ENCODE results near the gene DIPK1C. TPM values are rescaled to one million over a fixed set of nuclear protein-coding genes. Genes with fewer than 3 reads are reported as not detected.
A peak's percentile ranks its signal among the peaks of the same experiment; 100 is the strongest.

The DIPK1C gene
- total and polyA plus RNA-seq, 9 of the 15 experiments (the other 6 are each of a cell fraction or from before 2014, with no cell fraction given) = 0.04 to 0.32 (median 0.15) TPM; not detected in 2

DNA sequence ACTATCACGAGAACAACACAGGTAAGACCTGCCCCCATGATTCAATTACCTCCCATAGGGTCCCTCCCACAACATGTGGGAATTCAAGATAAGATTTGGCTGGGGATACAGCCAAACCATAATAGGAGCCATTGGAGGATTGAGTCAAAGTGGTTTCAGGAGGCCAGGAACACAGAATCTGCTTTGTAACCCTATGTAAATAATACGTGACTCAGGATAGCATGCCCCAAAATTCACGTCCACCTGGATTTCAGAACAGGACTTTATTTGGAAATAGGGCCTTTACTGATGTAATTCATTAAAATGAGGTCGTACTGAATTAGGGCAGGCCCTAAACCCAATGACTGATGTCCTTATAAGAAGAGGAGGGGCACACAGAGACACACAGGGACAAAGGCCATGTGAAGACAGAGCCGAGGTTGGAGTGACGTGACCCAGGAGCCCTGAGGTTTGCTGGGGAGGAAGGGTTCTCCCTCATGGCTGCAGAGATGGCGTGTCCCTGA is 23.1 kb upstream of the DIPK1C start (continued):
- TF ChIP-seq, protein P1, sequence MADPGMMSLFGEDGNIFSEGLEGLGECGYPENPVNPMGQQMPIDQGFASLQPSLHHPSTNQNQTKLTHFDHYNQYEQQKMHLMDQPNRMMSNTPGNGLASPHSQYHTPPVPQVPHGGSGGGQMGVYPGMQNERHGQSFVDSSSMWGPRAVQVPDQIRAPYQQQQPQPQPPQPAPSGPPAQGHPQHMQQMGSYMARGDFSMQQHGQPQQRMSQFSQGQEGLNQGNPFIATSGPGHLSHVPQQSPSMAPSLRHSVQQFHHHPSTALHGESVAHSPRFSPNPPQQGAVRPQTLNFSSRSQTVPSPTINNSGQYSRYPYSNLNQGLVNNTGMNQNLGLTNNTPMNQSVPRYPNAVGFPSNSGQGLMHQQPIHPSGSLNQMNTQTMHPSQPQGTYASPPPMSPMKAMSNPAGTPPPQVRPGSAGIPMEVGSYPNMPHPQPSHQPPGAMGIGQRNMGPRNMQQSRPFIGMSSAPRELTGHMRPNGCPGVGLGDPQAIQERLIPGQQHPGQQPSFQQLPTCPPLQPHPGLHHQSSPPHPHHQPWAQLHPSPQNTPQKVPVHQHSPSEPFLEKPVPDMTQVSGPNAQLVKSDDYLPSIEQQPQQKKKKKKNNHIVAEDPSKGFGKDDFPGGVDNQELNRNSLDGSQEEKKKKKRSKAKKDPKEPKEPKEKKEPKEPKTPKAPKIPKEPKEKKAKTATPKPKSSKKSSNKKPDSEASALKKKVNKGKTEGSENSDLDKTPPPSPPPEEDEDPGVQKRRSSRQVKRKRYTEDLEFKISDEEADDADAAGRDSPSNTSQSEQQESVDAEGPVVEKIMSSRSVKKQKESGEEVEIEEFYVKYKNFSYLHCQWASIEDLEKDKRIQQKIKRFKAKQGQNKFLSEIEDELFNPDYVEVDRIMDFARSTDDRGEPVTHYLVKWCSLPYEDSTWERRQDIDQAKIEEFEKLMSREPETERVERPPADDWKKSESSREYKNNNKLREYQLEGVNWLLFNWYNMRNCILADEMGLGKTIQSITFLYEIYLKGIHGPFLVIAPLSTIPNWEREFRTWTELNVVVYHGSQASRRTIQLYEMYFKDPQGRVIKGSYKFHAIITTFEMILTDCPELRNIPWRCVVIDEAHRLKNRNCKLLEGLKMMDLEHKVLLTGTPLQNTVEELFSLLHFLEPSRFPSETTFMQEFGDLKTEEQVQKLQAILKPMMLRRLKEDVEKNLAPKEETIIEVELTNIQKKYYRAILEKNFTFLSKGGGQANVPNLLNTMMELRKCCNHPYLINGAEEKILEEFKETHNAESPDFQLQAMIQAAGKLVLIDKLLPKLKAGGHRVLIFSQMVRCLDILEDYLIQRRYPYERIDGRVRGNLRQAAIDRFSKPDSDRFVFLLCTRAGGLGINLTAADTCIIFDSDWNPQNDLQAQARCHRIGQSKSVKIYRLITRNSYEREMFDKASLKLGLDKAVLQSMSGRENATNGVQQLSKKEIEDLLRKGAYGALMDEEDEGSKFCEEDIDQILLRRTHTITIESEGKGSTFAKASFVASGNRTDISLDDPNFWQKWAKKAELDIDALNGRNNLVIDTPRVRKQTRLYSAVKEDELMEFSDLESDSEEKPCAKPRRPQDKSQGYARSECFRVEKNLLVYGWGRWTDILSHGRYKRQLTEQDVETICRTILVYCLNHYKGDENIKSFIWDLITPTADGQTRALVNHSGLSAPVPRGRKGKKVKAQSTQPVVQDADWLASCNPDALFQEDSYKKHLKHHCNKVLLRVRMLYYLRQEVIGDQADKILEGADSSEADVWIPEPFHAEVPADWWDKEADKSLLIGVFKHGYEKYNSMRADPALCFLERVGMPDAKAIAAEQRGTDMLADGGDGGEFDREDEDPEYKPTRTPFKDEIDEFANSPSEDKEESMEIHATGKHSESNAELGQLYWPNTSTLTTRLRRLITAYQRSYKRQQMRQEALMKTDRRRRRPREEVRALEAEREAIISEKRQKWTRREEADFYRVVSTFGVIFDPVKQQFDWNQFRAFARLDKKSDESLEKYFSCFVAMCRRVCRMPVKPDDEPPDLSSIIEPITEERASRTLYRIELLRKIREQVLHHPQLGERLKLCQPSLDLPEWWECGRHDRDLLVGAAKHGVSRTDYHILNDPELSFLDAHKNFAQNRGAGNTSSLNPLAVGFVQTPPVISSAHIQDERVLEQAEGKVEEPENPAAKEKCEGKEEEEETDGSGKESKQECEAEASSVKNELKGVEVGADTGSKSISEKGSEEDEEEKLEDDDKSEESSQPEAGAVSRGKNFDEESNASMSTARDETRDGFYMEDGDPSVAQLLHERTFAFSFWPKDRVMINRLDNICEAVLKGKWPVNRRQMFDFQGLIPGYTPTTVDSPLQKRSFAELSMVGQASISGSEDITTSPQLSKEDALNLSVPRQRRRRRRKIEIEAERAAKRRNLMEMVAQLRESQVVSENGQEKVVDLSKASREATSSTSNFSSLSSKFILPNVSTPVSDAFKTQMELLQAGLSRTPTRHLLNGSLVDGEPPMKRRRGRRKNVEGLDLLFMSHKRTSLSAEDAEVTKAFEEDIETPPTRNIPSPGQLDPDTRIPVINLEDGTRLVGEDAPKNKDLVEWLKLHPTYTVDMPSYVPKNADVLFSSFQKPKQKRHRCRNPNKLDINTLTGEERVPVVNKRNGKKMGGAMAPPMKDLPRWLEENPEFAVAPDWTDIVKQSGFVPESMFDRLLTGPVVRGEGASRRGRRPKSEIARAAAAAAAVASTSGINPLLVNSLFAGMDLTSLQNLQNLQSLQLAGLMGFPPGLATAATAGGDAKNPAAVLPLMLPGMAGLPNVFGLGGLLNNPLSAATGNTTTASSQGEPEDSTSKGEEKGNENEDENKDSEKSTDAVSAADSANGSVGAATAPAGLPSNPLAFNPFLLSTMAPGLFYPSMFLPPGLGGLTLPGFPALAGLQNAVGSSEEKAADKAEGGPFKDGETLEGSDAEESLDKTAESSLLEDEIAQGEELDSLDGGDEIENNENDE (IDR thresholded peaks at IDR 0.05; ENCODE audit: low read depth, low read length) = no peak
- TF ChIP-seq, protein P2, sequence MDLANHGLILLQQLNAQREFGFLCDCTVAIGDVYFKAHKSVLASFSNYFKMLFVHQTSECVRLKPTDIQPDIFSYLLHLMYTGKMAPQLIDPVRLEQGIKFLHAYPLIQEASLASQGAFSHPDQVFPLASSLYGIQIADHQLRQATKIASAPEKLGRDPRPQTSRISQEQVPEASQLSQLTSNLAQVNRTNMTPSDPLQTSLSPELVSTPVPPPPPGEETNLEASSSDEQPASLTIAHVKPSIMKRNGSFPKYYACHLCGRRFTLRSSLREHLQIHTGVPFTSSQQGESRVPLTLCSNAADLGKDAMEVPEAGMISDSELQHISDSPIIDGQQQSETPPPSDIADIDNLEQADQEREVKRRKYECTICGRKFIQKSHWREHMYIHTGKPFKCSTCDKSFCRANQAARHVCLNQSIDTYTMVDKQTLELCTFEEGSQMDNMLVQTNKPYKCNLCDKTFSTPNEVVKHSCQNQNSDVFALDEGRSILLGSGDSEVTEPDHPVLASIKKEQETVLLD (IDR thresholded peaks at IDR 0.05) = no peak
- TF ChIP-seq ESRRA (IDR thresholded peaks at IDR 0.05; ENCODE audit: borderline replicate concordance, low read depth) (peak; percentile 37; the same call in 1 of the 2 replicates), ASH1L (IDR thresholded peaks at IDR 0.05; ENCODE audit: borderline replicate concordance, low read depth, partially characterized antibody) (no peak), TRIM28 (IDR thresholded peaks at IDR 0.05) (no peak), SOX6 (IDR thresholded peaks at IDR 0.05) (peak; percentile 83), TEAD4 (IDR thresholded peaks at IDR 0.05; ENCODE audit: low read length) (peak; percentile 89), TEAD4 (CRISPR knock-in tag; IDR thresholded peaks at IDR 0.05; ENCODE audit: borderline replicate concordance) (no peak), NCOR1 (IDR thresholded peaks at IDR 0.05) (peak; percentile 72), HCFC1 (IDR thresholded peaks at IDR 0.05; ENCODE audit: low read depth, low read length) (no peak), EHMT2 (IDR thresholded peaks at IDR 0.05) (no peak), TOE1 (IDR thresholded peaks at IDR 0.05; ENCODE audit: borderline replicate concordance) (peak; percentile 4; the same call in 1 of the 2 replicates), TOE1 (CRISPR knock-in tag; IDR thresholded peaks at IDR 0.05; ENCODE audit: borderline replicate concordance, low read depth) (no peak), ATF6 (CRISPR knock-in tag; IDR thresholded peaks at IDR 0.05) (no peak), TBP (optimal IDR thresholded peaks at IDR 0.05; ENCODE audit: low read depth, low read length) (no peak)
